Caco-2 (cell line): ENCODE data around the gene SMG9. TPM values are rescaled to one million over a fixed set of nuclear protein-coding genes. Genes with fewer than 3 reads are reported as not detected.

Experiments
- BruUV-seq: library from RNA; stranded (reverse); fragments of 400-500 nt; replicated peaks from 2 replicates; lab custom pipeline; 2021; lab: Mats Ljungman, UMichigan
- CTCF ChIA-PET: fragments of 300-600 bp; sonication (Branson Sonifier 250); formaldehyde crosslinking; loops from one replicate; lab custom pipeline; 2022; ENCODE audit warnings: antibody characterized with exemption; lab: Charles Lee
- POLR2A ChIA-PET: fragments of 300-600 bp; sonication (Branson Sonifier 250); formaldehyde crosslinking; loops from one replicate; lab custom pipeline; 2022; ENCODE audit warnings: antibody characterized with exemption; lab: Charles Lee
- DNase-seq, 2 experiments: peaks; one replicate each; pipeline versions ENCODE4 v3.0.0 to v3.0.0-alpha.2; 2020 to 2022
- H3K27me3 ChIP-seq: replicated peaks from 2 replicates; pipeline ENCODE4 v1.6.0; 2011; ENCODE audit warnings: low read length; ENCODE audit not compliant: control insufficient read depth, insufficient read depth
- H3K36me3 ChIP-seq: 2 replicates; pipeline ENCODE4 v1.5.1; 2011; ENCODE audit warnings: low read length; ENCODE audit not compliant: control insufficient read depth, insufficient read depth
- H3K4me1 ChIP-seq: fragments of 250-450 bp; sonication (Bioruptor Pico); 2 replicates; pipeline ENCODE4 v1.5.1; 2020; ENCODE audit warnings: mild to moderate bottlenecking
- H3K4me3 ChIP-seq: 2 replicates; pipeline ENCODE4 v1.5.1; 2011; ENCODE audit warnings: low read depth, mild to moderate bottlenecking, control low read depth, low read length
- H3K9me3 ChIP-seq: fragments of 250-450 bp; sonication (Bioruptor Pico); 2 replicates; pipeline ENCODE4 v1.5.1; 2020; ENCODE audit warnings: mild to moderate bottlenecking, moderate library complexity
- H3K27ac Mint-ChIP-seq: one replicate; pipeline ENCODE4 v1.8.0; 2022; ENCODE audit warnings: mixed read lengths; ENCODE audit not compliant: unreplicated experiment
- H3K27me3 Mint-ChIP-seq: one replicate; pipeline ENCODE4 v1.8.0; 2022; ENCODE audit warnings: mixed read lengths; ENCODE audit not compliant: insufficient read depth, unreplicated experiment
- H3K36me3 Mint-ChIP-seq: one replicate; pipeline ENCODE4 v1.8.0; 2022; ENCODE audit warnings: mild to moderate bottlenecking, mixed read lengths; ENCODE audit not compliant: insufficient read depth, unreplicated experiment
- H3K4me1 Mint-ChIP-seq: one replicate; pipeline ENCODE4 v1.8.0; 2022; ENCODE audit warnings: low read depth, mixed read lengths; ENCODE audit not compliant: unreplicated experiment
- H3K4me3 Mint-ChIP-seq: one replicate; pipeline ENCODE4 v1.8.0; 2022; ENCODE audit warnings: mild to moderate bottlenecking, moderate library complexity, mixed read lengths; ENCODE audit not compliant: unreplicated experiment
- H3K9me3 Mint-ChIP-seq: one replicate; pipeline ENCODE4 v1.8.0; 2022; ENCODE audit warnings: mixed read lengths; ENCODE audit not compliant: unreplicated experiment
- intact Hi-C: fragments of 100-400 bp; cut with micrococcal nuclease; formaldehyde crosslinking; loops from one replicate; pipeline ENCODE4 v1.10.0; 2022; ENCODE audit not compliant: unreplicated experiment
- total RNA-seq: library from RNA; stranded (reverse); gene quantifications from 2 replicates; pipeline ENCODE4 v1.2.3, GENCODE V29; 2022
- TF ChIP-seq, protein P1 (sequence below), 2 experiments: fragments of 200-600 bp in 1 of 2; IDR thresholded peaks; 1 replicate in 1 of 2; 2 replicates in 1 of 2; pipeline versions ENCODE4 v1.5.1 to v1.8.0; 2011 to 2022; ENCODE audit warnings: antibody characterized with exemption in 1 of 2, control low read depth in 1 of 2, inconsistent platforms in 1 of 2, low read depth in 1 of 2, low read length in 1 of 2, mild to moderate bottlenecking in 1 of 2, moderate library complexity in 1 of 2; ENCODE audit not compliant: insufficient read depth in 1 of 2, severe bottlenecking in 1 of 2, unreplicated experiment in 1 of 2

Gene SMG9
- total RNA-seq, 1 experiment from 2014 or later, result 87.6 TPM

DNA sequence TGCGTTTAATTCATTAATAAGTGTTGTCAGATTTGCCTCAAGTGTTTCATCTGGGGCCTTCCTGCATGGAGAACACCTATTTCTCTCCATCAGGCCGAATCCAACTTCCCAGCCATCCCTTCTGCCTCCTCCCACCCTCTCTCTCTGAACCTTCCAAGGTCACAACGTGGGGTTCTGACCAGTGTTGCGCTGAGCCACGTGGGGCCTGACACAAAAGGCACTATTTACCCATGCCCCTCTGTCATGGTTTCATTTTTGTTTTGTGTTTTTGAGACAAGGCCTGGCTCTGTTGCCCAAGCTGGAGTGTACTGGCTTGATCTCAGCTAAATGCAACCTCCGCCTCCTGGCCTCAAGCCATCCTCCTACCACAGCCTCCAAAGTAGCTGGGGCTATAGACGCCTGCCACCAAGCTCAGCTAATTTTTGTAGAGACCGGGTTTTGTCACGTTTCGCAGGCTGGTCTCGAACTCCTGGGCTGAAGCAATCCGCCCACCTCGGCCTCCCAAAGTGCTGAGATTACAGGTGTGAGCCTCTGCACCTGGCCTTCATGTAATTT is 47.5 kb downstream of the SMG9 start:
- H3K4me3 Mint-ChIP-seq, result no peak overlapping the region
- peaks cover 12% of the 10 kb centered on the region for H3K4me1 ChIP-seq
- intact Hi-C loops, result no loop called here
- H3K27me3 ChIP-seq, result no peaks in the 10 kb centered on the region
- no peaks in the 10 kb centered on the region for H3K27me3 Mint-ChIP-seq
- peaks cover 14% of the 10 kb centered on the region for H3K9me3 ChIP-seq
- H3K27ac Mint-ChIP-seq, result no peak overlapping the region
- no TSS peak for BruUV-seq
- TF ChIP-seq, protein P1, sequence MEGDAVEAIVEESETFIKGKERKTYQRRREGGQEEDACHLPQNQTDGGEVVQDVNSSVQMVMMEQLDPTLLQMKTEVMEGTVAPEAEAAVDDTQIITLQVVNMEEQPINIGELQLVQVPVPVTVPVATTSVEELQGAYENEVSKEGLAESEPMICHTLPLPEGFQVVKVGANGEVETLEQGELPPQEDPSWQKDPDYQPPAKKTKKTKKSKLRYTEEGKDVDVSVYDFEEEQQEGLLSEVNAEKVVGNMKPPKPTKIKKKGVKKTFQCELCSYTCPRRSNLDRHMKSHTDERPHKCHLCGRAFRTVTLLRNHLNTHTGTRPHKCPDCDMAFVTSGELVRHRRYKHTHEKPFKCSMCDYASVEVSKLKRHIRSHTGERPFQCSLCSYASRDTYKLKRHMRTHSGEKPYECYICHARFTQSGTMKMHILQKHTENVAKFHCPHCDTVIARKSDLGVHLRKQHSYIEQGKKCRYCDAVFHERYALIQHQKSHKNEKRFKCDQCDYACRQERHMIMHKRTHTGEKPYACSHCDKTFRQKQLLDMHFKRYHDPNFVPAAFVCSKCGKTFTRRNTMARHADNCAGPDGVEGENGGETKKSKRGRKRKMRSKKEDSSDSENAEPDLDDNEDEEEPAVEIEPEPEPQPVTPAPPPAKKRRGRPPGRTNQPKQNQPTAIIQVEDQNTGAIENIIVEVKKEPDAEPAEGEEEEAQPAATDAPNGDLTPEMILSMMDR (IDR thresholded peaks at IDR 0.05; ENCODE audit: insufficient read depth in 1 of 2, low read depth in 1 of 2, low read length in 1 of 2, severe bottlenecking in 1 of 2, unreplicated experiment in 1 of 2), result no peak
- no peak for DNase-seq
- ChIA-PET CTCF (no interaction called here), POLR2A (no interaction called here)
- H3K36me3 ChIP-seq, result no peaks in the 10 kb centered on the region
- peaks cover 10% of the 10 kb centered on the region for H3K9me3 Mint-ChIP-seq
- H3K4me1 Mint-ChIP-seq, result peaks cover 17% of the 10 kb centered on the region
- no peak overlapping the region for H3K4me3 ChIP-seq
- H3K36me3 Mint-ChIP-seq, result peaks cover 6% of the 10 kb centered on the region

DNA sequence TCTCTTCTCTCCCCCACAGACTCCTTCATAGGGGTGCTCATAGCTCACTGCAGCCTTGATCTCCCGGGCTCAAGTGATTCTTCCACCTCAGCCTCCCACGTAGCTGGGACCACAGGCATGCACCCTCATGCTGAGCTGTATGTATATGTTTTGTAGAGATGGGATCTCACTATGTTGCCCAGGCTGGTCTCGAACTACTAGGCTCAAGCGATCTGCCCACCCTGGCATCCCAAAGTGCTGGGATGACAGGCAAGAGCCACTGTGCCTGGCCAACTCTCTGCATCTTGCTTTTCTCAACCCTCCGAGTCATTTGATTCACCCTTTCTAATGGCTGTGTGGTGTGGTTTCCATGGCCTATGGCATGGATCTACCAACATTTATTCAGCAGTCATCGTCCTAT is 49.0 kb downstream of the SMG9 start:
- TF ChIP-seq, protein P1 (IDR thresholded peaks at IDR 0.05; ENCODE audit: insufficient read depth in 1 of 2, low read depth in 1 of 2, low read length in 1 of 2, severe bottlenecking in 1 of 2, unreplicated experiment in 1 of 2), result no peak
- ChIA-PET CTCF (no interaction called here), POLR2A (no interaction called here)
- Mint-ChIP-seq H3K36me3 (peaks cover 6% of the 10 kb centered on the region), H3K9me3 (peaks cover 10% of the 10 kb centered on the region), H3K27ac (no peak overlapping the region), H3K4me3 (no peak overlapping the region), H3K27me3 (no peaks in the 10 kb centered on the region), H3K4me1 (peaks cover 17% of the 10 kb centered on the region)
- no peaks in the 10 kb centered on the region for H3K27me3 ChIP-seq
- intact Hi-C loops, result no loop called here
- no peaks in the 10 kb centered on the region for H3K36me3 ChIP-seq
- peaks cover 12% of the 10 kb centered on the region for H3K4me1 ChIP-seq
- peaks cover 14% of the 10 kb centered on the region for H3K9me3 ChIP-seq
- H3K4me3 ChIP-seq, result no peak overlapping the region
- no TSS peak for BruUV-seq
- DNase-seq, result no peak

DNA sequence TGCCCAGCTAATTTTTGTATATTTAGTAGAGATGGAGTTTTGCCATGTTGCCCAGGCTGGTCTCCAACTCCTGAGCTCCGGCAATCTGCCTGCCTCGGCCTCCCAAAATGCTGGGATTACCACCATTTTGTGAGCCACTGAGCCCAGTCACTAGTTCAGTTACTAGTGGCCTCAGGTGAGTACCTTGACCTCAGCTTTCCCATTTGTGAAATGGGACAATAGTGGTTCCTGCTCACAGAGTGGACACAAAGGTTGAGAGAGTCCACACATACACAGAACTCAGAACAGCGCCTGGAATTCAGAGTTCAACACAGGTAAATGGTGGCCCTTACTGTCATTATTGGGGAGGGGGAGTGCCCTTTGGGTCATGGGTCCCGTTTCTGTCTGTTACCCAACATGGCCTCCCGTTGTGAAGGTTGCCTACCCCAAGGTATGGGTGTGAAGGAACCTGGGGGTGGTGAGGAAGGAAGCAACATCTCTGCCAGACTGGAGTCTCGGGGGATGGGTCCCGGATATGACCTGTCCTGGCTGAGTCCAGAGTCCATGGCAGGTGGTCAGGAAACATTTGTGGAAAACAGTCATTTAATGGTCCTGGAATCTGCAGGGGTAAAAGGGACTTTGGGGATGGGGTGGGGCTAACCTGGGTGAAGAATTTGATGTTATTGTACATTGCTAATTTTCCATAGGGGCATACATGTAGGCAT is 50.6 kb downstream of the SMG9 start:
- intact Hi-C loops, result no loop called here
- Histone ChIP-seq H3K4me3 (no peak overlapping the region), H3K36me3 (no peaks in the 10 kb centered on the region), H3K9me3 (peaks cover 11% of the 10 kb centered on the region), H3K27me3 (no peaks in the 10 kb centered on the region), H3K4me1 (peaks cover 12% of the 10 kb centered on the region)
- peak; percentile 28 to 61 for DNase-seq
- ChIA-PET CTCF (interaction anchor here (0.6 kb wide), 1 partner anchor 53 kb away, joined by 3 read pairs; no protein-coding TSS in a partner anchor), POLR2A (no interaction called here)
- H3K4me1 Mint-ChIP-seq, result peaks cover 17% of the 10 kb centered on the region
- peaks cover 5% of the 10 kb centered on the region for H3K9me3 Mint-ChIP-seq
- H3K27me3 Mint-ChIP-seq, result no peaks in the 10 kb centered on the region
- peak overlapping the region; percentile 32 for H3K27ac Mint-ChIP-seq
- BruUV-seq, result no TSS peak
- peaks cover 3% of the 10 kb centered on the region for H3K36me3 Mint-ChIP-seq
- TF ChIP-seq, protein P1 (IDR thresholded peaks at IDR 0.05; ENCODE audit: insufficient read depth in 1 of 2, low read depth in 1 of 2, low read length in 1 of 2, severe bottlenecking in 1 of 2, unreplicated experiment in 1 of 2), result no peak
- no peak overlapping the region for H3K4me3 Mint-ChIP-seq
